HG03196 (cell line): ENCODE measurements around the gene AFF3.

Experiments used
- ATAC-seq: cut with Tn5 transposase; IDR thresholded peaks from one replicate; pipeline ENCODE4 v1.9.1; 2021; ENCODE audit not compliant: unreplicated experiment

AFF3 gene

GRCh38 chr2:99621774-99622173 is 520.6 kb downstream of the AFF3 start:
- no peak for ATAC-seq

DNA sequence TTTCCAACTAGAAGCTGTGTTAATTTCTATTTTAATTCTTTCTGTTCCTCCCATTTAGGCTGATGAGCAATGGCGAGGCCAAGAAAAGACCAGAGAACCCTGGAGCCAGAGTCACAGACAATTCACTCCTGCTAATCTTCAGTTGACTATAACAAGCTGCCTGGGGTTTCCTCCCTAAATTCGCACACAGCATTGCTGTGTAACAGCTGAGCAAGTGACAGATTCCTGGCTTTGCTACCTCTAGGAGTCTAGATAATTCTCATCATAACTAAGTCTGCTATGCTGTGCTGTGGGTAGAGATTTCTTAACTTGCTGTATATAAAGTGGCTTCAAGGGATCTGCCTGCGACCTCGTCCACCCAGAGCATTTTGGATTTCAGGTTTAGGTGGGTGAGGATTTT is 521.3 kb downstream of the AFF3 start:
- no peak for ATAC-seq

DNA sequence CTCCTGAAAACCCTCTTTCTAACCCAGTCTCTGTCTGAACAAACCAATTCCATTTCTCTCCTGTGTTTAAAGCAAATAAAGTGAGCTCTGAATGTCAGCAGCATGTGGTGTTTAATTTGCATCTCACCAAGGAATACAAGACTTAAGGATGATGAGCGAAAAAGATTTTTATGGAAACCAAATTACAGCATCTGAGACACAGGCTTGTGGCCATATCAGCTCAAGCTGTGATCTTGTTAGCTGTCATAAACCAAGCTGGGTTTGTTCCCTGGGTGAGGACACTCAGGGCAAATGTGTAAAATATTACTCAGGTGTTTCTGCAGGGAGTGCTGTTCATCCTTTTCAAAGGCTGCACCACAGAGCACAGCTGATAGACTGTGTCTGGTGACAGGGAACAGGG is 523.2 kb downstream of the AFF3 start:
- ATAC-seq: no peak

- no peak for ATAC-seq
Measured at GRCh38 chr2:99618579-99619097, 523.8 kb downstream of the AFF3 start.

DNA sequence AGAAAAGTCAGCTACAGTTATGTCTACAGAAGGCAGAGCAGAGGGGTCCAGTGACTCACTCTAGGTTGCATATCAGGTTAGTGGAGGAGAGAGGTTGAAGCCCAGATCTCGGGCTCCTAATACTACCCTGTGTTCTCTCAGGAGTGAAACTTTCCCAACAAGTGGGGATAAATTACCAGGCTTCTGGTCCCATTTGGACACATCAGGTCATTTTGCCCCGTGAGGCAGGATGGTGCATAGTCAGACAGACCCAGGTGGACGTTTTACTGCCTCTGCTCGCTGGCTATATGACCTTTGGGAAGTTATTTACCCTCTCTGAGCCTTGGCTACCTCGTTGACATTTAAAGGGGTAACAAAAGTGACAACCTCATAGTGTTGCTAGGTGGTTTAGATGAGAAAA is 524.6 kb downstream of the AFF3 start:
- no peak for ATAC-seq

DNA sequence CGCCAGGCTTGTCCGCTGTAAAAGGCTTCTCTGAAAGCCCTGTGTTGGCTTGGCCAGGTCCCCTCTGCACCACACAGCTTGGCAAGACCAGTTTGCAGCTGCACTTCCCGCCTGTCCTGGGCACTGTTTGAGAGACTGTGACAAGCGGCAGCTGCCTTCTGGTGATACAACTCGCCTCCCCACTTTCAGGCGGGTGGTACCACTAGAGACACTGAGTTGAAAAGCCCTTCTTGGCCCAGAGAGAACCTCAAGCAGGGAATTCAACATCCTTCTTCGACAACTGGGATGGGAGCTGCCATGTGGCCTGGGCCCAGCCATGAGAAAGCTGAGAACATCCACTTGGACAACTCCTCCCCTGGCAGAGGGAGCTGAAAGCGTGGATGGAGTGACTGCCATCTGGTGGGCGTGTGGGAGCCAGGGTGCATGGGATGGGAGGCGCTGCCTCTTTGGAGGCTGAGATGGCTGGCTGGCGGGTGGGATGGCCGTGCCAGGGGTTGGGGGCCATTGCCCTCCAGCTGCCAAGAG is 527.1 kb downstream of the AFF3 start:
- no peak for ATAC-seq

GRCh38 chr2:99613980-99614379 is 528.4 kb downstream of the AFF3 start:
- ATAC-seq: no peak

DNA sequence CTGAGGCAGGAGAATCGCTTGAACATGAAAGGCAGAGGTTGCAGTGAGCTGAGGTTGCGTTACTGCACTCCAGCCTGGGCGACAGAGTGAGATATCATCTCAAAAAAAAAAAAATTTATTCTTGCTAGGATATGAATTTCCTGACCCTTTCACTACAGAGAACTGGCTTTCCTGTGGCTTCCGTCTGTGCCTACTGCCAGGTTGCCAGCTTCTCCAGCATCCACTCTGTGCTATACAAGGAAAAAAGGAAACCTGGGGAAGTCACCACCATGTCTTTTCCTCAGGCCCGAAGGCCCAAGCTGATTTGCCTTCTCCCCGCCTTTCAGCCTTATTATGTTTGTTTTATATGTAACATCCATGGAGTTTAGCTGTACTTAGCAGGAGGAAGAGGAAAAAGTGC is 530.6 kb downstream of the AFF3 start:
- no peak for ATAC-seq

DNA sequence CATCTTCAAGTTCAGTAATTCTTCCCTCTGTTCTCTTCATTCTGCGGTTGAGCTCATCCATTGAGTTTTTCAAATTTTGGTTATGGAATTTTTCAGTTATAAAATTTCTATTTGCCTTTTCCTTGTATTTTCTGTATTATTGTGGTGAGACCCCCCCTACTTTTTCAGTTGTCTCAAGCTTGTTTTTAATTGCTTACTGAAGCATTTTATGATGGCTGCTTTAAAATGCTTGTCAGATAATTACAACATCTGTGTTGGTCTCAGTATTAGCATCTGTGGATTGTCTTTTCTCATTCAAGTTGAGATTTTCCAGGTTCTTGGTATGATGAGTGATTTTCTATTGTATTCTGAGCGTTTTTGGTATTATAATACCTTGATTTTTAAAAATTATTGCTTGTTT is 531.4 kb downstream of the AFF3 start:
- no peak for ATAC-seq

GRCh38 chr2:99609851-99610381 is 532.5 kb downstream of the AFF3 start:
- ATAC-seq: no peak

GRCh38 chr2:99608861-99609260 is 533.5 kb downstream of the AFF3 start:
- ATAC-seq: no peak

DNA sequence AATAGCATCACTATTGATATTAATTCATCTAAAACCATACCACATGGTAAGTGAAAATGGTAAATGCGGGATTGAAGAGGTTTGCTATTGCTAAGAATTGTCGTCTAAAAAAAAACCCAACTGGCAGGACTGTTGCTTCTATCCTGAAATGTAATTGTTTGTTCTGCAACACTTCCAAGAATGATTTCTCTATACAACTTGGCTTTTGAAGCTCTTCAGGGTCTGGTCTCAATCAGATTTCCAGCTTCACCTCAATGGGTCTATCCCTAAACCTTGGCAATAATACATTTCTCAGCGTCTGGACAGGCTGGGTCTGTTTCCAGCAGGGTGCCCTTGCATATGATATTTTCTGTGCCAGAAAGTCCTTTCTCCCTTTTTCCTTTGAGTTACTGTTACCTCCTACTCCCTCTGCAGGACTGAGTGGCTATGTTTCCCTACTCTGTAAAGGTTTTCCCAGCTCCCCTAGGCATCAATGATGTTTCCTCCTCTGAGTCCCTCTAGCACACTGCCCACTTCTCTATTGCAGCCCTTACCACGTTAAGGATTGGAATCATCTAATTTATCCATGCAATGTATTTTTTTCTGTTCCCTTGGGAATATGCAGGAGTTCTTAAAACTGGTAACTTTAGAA is 534.4 kb downstream of the AFF3 start:
- no peak for ATAC-seq

GRCh38 chr2:99607454-99607853 is 534.9 kb downstream of the AFF3 start:
- no peak for ATAC-seq

DNA sequence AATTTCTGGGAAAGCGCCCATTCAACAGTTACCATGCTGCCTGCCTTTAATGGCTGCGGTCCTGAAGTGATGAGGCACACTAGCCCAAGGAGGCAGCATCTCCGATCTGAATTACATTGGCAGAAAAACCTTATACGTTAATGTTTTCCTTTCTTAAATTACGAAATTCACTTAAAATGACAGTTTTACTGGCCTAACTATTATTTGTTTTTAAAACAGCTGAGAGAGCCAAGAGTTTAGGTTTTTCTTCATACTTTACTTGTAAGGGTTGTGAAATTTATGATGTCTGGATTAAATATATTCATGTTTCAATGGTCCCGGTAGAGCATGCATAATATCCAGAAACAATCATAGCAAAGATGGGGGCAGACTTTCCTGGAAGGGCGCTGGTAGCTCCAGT is 537.4 kb downstream of the AFF3 start:
- no peak for ATAC-seq

DNA sequence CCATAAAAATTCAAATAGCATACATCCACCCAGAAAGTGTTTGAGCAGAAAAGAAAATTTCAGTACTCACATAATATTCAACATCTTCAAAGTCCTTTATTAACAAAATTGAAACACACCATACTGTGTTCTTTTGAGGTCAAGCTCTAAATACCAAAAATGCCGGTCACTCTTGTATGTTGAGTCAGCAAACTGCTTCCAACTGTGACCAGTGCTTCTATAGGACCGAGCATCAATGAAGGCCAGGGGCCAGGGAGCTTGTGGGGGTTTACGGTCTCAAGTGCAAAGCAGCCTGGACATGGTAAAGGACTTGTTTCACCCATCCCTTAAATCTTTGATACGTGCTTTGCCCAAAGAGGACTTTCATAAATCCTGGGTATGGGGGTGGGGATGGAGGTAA is 539.9 kb downstream of the AFF3 start:
- ATAC-seq: no peak

- ATAC-seq: no peak
Measured at GRCh38 chr2:99600981-99601651, 541.3 kb downstream of the AFF3 start.

DNA sequence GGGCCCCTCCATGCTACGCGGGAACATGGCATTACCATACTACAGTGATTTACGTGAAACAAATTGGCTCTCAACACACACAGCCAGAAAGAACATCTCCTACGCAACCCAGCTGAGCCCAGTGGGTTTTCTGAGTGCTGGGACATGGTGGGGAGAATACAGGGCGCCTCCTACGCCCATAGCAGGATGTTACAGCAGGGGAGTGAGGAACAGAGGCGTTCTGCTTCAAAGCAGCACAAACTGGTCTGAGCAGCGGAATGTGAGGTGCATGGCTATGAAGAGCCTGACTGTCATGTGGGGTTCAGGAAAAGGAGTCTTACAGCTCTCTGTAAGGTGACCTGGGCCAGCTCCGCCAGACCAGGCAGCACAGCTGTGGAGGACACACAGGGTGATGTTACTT is 543.9 kb downstream of the AFF3 start:
- no peak for ATAC-seq

- ATAC-seq: no peak
Measured at GRCh38 chr2:99597616-99598015, 544.8 kb downstream of the AFF3 start.

GRCh38 chr2:99595373-99595772 is 547.0 kb downstream of the AFF3 start:
- no peak for ATAC-seq

DNA sequence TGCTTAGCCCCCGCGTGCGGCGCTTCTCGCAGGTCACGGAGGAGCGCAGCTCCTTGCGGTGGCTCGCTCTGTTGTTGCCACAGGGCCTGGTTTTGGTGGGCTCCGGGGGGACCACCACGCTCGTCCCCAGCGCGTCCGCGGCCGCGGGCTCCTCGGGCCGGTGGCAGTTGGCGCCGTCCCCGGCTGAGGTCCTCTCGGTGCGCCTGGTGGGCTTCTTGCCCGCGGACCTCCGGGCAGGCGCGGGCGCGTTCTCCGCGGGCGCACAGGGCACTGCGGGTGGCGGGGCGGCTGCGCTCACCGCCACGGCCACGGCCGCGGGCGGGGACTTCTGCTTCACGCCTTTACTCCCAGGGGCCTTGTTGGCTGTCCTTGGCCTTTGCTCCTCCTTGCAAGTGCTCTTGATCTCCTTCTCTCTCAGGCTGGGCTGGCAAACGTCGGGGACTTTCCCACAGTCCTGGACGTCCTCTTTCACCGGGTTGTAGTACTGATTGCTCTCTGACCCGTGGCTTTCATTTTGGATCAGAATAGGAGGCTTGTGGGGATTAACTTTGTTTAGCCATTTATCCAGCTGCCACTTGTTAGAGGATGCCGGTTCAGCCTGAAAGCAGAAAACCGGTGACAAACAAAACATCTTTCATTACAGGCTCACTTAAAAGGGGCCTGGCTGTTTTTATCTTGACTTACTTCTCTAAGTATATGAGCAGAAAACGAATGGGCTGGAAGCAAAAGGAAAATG is 548.5 kb downstream of the AFF3 start:
- ATAC-seq: no peak

DNA sequence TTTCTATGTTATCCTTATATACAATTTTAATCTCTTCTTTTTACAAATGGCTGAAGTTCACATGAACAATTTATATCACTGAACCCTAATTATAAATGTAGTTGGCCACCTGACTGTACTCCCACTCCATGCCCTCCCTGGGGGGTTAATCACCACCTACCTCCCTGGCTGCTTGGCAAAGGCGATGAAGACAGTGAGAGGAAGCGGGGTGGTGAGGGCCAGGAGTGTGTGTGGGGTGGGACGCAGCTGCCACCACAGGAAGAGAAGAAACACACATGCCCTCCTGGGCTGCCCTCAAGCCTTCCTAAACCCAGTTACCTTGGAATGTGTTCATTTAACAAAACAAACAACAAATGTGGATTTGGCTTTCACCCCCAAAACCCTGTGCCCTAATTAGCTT is 565.6 kb downstream of the AFF3 start:
- ATAC-seq: no peak
